ENCODE results near the gene GPC3.

Gene GPC3

DNA sequence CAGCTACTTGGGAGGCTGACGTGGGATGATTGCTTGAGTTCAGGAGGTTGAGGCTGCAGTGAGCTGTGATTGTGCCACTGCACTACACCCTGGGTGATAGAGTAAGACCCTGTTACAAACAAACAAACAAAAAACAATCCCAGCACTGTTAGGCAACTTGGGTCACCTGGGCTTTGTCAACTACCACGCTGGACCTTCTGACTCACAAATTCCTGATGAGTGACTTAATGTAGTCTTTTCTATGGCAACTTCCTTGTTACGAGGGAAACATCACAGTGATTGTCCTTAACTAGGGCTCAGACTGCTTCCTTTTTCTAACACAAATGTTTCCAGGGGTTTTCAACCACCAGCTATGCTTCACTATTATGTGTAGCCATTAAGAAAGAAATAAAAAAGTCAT lies 441.3 kb downstream of the GPC3 start:
- no peak for DNase-seq (ENCODE audit: low read depth)
- no peak overlapping the region for H3K4me3 ChIP-seq (ENCODE audit: low read depth, low read length)
- TF ChIP-seq, protein P1, sequence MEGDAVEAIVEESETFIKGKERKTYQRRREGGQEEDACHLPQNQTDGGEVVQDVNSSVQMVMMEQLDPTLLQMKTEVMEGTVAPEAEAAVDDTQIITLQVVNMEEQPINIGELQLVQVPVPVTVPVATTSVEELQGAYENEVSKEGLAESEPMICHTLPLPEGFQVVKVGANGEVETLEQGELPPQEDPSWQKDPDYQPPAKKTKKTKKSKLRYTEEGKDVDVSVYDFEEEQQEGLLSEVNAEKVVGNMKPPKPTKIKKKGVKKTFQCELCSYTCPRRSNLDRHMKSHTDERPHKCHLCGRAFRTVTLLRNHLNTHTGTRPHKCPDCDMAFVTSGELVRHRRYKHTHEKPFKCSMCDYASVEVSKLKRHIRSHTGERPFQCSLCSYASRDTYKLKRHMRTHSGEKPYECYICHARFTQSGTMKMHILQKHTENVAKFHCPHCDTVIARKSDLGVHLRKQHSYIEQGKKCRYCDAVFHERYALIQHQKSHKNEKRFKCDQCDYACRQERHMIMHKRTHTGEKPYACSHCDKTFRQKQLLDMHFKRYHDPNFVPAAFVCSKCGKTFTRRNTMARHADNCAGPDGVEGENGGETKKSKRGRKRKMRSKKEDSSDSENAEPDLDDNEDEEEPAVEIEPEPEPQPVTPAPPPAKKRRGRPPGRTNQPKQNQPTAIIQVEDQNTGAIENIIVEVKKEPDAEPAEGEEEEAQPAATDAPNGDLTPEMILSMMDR (IDR thresholded peaks at IDR 0.05; ENCODE audit: low read depth, low read length, missing control alignments): no peak

GRCh38 chrX:133543654-133544053 lies 441.7 kb downstream of the GPC3 start:
- DNase-seq (ENCODE audit: low read depth): no peak
- no peak overlapping the region for H3K4me3 ChIP-seq (ENCODE audit: low read depth, low read length)
- TF ChIP-seq, protein P1 (IDR thresholded peaks at IDR 0.05; ENCODE audit: low read depth, low read length, missing control alignments): no peak

- no peak for DNase-seq (ENCODE audit: low read depth)
- TF ChIP-seq, protein P1 (IDR thresholded peaks at IDR 0.05; ENCODE audit: low read depth, low read length, missing control alignments): no peak
- no peak overlapping the region for H3K4me3 ChIP-seq (ENCODE audit: low read depth, low read length)
These were observed 442.9 kb downstream of the GPC3 start for GRCh38 chrX:133542476-133542875.

DNA sequence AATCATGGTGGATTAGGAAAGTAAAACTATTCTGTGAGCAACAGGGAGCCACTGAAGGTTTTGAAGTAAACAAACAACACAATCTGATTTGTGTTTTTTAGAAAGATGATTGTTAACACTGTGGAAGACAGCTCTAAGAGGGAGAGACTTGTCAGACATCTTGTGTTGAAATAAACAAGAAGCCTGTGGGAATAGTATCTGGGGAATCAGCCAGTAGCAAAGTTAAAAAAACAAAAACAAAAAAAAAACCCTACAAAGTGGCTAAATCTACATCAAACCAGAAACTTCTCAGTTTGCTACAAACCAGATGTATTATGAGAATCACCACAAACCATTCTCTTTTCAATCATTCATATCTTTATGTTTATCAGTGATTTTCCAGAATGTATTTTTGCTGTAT lies 444.4 kb downstream of the GPC3 start:
- no peak for DNase-seq (ENCODE audit: low read depth)
- no peak overlapping the region for H3K4me3 ChIP-seq (ENCODE audit: low read depth, low read length)
- TF ChIP-seq, protein P1 (IDR thresholded peaks at IDR 0.05; ENCODE audit: low read depth, low read length, missing control alignments): no peak

DNA sequence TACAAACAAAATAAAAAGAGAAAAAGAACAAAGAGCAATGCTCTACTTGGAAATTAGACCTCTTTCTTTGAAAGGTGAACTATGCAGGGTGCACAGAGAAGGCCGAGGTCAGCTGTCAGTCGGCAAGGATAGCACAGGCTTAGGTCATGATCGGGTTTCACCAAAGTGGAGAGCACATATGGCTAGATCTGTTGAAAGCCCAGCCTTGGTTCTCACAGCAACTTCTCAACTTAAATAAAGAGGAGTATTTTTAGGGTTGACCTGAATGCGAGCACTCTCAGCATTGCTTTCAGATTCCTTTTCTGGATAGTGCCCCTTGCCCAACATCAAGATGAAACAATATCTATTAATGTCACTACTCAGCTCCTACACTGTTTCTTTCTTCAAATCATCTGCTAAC lies 447.2 kb downstream of the GPC3 start:
- TF ChIP-seq, protein P1 (IDR thresholded peaks at IDR 0.05; ENCODE audit: low read depth, low read length, missing control alignments): no peak
- DNase-seq (ENCODE audit: low read depth): no peak
- H3K4me3 ChIP-seq (ENCODE audit: low read depth, low read length): no peak overlapping the region

DNA sequence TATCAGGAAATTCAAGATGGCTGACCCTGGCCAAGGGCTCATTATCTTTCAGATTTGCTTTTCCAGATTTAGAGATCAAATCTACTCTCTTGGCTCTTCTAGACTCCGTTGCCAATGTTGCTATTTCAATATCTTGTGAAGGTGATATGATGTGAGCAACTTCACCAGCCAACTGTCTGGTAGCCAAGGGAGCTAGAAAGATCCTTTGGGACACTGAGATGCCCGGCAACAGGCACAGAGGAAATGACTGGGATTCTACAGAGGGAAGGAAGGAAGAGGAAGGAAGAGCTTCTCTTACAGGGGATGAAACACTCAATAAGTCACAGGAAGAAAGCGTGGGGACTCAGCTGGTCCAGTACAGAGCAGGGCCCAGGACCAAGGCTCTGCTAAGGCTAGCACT lies 448.3 kb downstream of the GPC3 start:
- no peak for DNase-seq (ENCODE audit: low read depth)
- H3K4me3 ChIP-seq (ENCODE audit: low read depth, low read length): no peak overlapping the region
- TF ChIP-seq, protein P1 (IDR thresholded peaks at IDR 0.05; ENCODE audit: low read depth, low read length, missing control alignments): no peak

DNA sequence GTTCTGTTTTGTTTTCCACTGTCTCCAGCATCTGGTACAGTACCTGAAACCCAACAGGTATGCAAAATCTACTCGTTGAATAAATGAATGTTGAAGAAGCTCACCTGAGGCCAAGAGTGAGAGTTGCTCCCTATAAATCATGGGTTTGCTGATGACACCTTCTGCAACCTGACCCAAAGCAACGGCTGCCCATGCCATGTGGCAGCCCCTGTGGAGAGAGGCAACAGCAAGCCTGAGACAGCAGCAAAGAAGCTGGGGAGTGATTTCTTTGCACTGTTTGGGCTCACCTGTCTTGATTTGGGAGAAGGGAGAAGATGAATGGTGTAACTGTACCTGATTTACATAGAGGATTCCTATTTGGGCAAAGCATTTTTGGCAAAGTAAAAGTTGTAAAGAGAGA lies 450.3 kb downstream of the GPC3 start:
- DNase-seq (ENCODE audit: low read depth): no peak
- TF ChIP-seq, protein P1 (IDR thresholded peaks at IDR 0.05; ENCODE audit: low read depth, low read length, missing control alignments): no peak
- no peak overlapping the region for H3K4me3 ChIP-seq (ENCODE audit: low read depth, low read length)
